ENCODE results near the gene ZPBP2. TPM values are rescaled to one million over a fixed set of nuclear protein-coding genes. Genes with fewer than 3 reads are reported as not detected.

ZPBP2 gene
- polyA plus RNA-seq, 3 donors = not detected

- H3K79me2 ChIP-seq (ENCODE audit: insufficient read depth, low read length) = no peaks in the 10 kb centered on the region
- peaks cover 15 to 24% (median 17%) of the 10 kb centered on the region in 3 donors for H3K27me3 Mint-ChIP-seq (ENCODE audit: low read depth in 3 of 3)
- H3K9ac ChIP-seq (ENCODE audit: insufficient read depth, low read length, poor library complexity, severe bottlenecking) = no peak overlapping the region
- no peak overlapping the region for H3K27ac Mint-ChIP-seq
- no peak overlapping the region for H3K27ac ChIP-seq (ENCODE audit: low read depth in 1 of 2, low read length in 2 of 2)
- H3K9me3 ChIP-seq (replicated peaks in 1 of 2; ENCODE audit: control insufficient read depth in 1 of 2, insufficient read depth in 1 of 2, low read length in 2 of 2) = peaks cover 20 to 23% of the 10 kb centered on the region in 2 donors
- H2AFZ ChIP-seq (ENCODE audit: insufficient read depth, low read depth, low read length, poor library complexity, severe bottlenecking) = no peak overlapping the region
- whole genome bisulfite sequencing (ENCODE audit: insufficient coverage) = no CpG with 5 or more reads among the region's 2 CpGs
- H3K4me3 ChIP-seq (replicated peaks in 1 of 3; ENCODE audit: low read depth in 2 of 3, low read length in 3 of 3) = no peak overlapping the region
- H3K4me2 ChIP-seq (replicated peaks; ENCODE audit: extremely low read depth, low read length, poor library complexity, severe bottlenecking) = no peak overlapping the region
- no peak for TF ChIP-seq CTCF (IDR thresholded peaks at IDR 0.05)
- H3K4me1 Mint-ChIP-seq = peaks cover 4% of the 10 kb centered on the region
- H3K36me3 ChIP-seq (replicated peaks in 1 of 2; ENCODE audit: control insufficient read depth in 1 of 2, insufficient read depth in 2 of 2, low read length in 2 of 2) = no peaks in the 10 kb centered on the region
- no peak overlapping the region for H3K4me3 Mint-ChIP-seq
- DNase-seq = no peak
- H3K9me3 Mint-ChIP-seq = peaks cover 24 to 38% (median 30%) of the 10 kb centered on the region in 7 donors
- no peaks in the 10 kb centered on the region for H3K36me3 Mint-ChIP-seq
- intact Hi-C loops (cut with micrococcal nuclease) = no loop called here
- no peaks in the 10 kb centered on the region for H3K4me1 ChIP-seq (ENCODE audit: control insufficient read depth in 1 of 2, insufficient read depth in 2 of 2, low read length in 2 of 2)
- H3K27me3 ChIP-seq (ENCODE audit: control insufficient read depth in 2 of 2, insufficient read depth in 2 of 2, low read length in 2 of 2) = peaks cover 0 to 4% of the 10 kb centered on the region in 2 donors
- H4K20me1 ChIP-seq (ENCODE audit: insufficient read depth, low read length) = no peaks in the 10 kb centered on the region
Observed at GRCh38 chr17:39826334-39826733, 41.7 kb upstream of the ZPBP2 start.

GRCh38 chr17:39828443-39828842 lies 39.6 kb upstream of the ZPBP2 start:
- Mint-ChIP-seq H3K4me3 (no peak overlapping the region), H3K27ac (no peak overlapping the region), H3K9me3 (peaks cover 17 to 29% (median 20%) of the 10 kb centered on the region in 7 donors), H3K27me3 (ENCODE audit: low read depth in 3 of 3) (peaks cover 17 to 28% (median 17%) of the 10 kb centered on the region in 3 donors), H3K4me1 (peaks cover 1% of the 10 kb centered on the region), H3K36me3 (no peaks in the 10 kb centered on the region)
- intact Hi-C loops (cut with micrococcal nuclease) = no loop called here
- Histone ChIP-seq H4K20me1 (ENCODE audit: insufficient read depth, low read length) (no peaks in the 10 kb centered on the region), H3K79me2 (ENCODE audit: insufficient read depth, low read length) (no peaks in the 10 kb centered on the region), H3K27me3 (ENCODE audit: control insufficient read depth in 2 of 2, insufficient read depth in 2 of 2, low read length in 2 of 2) (peaks cover 0 to 12% of the 10 kb centered on the region in 2 donors), H3K27ac (ENCODE audit: low read depth in 1 of 2, low read length in 2 of 2) (no peak overlapping the region), H3K4me1 (ENCODE audit: control insufficient read depth in 1 of 2, insufficient read depth in 2 of 2, low read length in 2 of 2) (no peaks in the 10 kb centered on the region), H3K4me3 (replicated peaks in 1 of 3; ENCODE audit: low read depth in 2 of 3, low read length in 3 of 3) (no peak overlapping the region), H3K9ac (ENCODE audit: insufficient read depth, low read length, poor library complexity, severe bottlenecking) (no peak overlapping the region), H3K36me3 (replicated peaks in 1 of 2; ENCODE audit: control insufficient read depth in 1 of 2, insufficient read depth in 2 of 2, low read length in 2 of 2) (no peaks in the 10 kb centered on the region), H3K4me2 (replicated peaks; ENCODE audit: extremely low read depth, low read length, poor library complexity, severe bottlenecking) (no peak overlapping the region), H3K9me3 (replicated peaks in 1 of 2; ENCODE audit: control insufficient read depth in 1 of 2, insufficient read depth in 1 of 2, low read length in 2 of 2) (peaks cover 16 to 17% of the 10 kb centered on the region in 2 donors), H2AFZ (ENCODE audit: insufficient read depth, low read depth, low read length, poor library complexity, severe bottlenecking) (no peak overlapping the region)
- WGBS (ENCODE audit: insufficient coverage) = 95% methylated on average over 4 of the region's 4 CpGs
- no peak for TF ChIP-seq CTCF (IDR thresholded peaks at IDR 0.05)
- DNase-seq = no peak

Data from CD14-positive monocyte (primary cell).